Trophoblast cell (in vitro differentiated cells and primary cell): ENCODE results near the gene ANO2.

Experiments used
- DNase-seq, 2 donors: peaks; one replicate each; pipeline ENCODE4 v3.0.0-alpha.2; 2016
- H2AFZ ChIP-seq: 2 replicates; pipeline ENCODE4 v1.6.1; 2013; ENCODE audit warnings: low read length, moderate library complexity, mild to moderate bottlenecking; ENCODE audit not compliant: insufficient read depth, poor library complexity
- H2AK5ac ChIP-seq: 2 replicates; pipeline ENCODE4 v1.6.1; 2013; ENCODE audit warnings: mild to moderate bottlenecking, low read length
- H2BK120ac ChIP-seq: 2 replicates; pipeline ENCODE4 v1.6.1; 2013; ENCODE audit warnings: low read length, mild to moderate bottlenecking, moderate library complexity; ENCODE audit not compliant: insufficient read depth, poor library complexity
- H2BK12ac ChIP-seq: 2 replicates; pipeline ENCODE4 v1.6.1; 2013; ENCODE audit warnings: mild to moderate bottlenecking, low read length, moderate library complexity
- H2BK5ac ChIP-seq: 2 replicates; pipeline ENCODE4 v1.6.1; 2013; ENCODE audit warnings: low read length, low read depth, moderate library complexity, mild to moderate bottlenecking; ENCODE audit not compliant: poor library complexity
- H3K14ac ChIP-seq: 2 replicates; pipeline ENCODE4 v1.6.1; 2013; ENCODE audit warnings: mild to moderate bottlenecking, low read length
- H3K18ac ChIP-seq: 2 replicates; pipeline ENCODE4 v1.6.1; 2013; ENCODE audit warnings: mild to moderate bottlenecking, low read length
- H3K23ac ChIP-seq: 2 replicates; pipeline ENCODE4 v1.6.1; 2013; ENCODE audit warnings: low read length
- H3K27ac ChIP-seq: 2 replicates; pipeline ENCODE4 v1.5.1; 2013; ENCODE audit warnings: low read depth, mild to moderate bottlenecking, inconsistent platforms, low read length, moderate library complexity
- H3K27me3 ChIP-seq: 2 replicates; pipeline ENCODE4 v1.6.1; 2013; ENCODE audit warnings: inconsistent platforms, mild to moderate bottlenecking, low read length, moderate library complexity; ENCODE audit not compliant: insufficient read depth
- H3K36me3 ChIP-seq, 2 experiments: 1 replicate in 1 of 2; 2 replicates in 1 of 2; pipeline ENCODE4 v1.6.1; 2013; ENCODE audit warnings: low read length in 2 of 2, mild to moderate bottlenecking in 2 of 2, moderate library complexity in 1 of 2; ENCODE audit not compliant: insufficient read depth in 2 of 2, control insufficient read depth in 1 of 2
- H3K4ac ChIP-seq: 2 replicates; pipeline ENCODE4 v1.6.1; 2013; ENCODE audit warnings: low read depth, mild to moderate bottlenecking, low read length, moderate library complexity
- H3K4me1 ChIP-seq, 2 experiments: 1 replicate in 1 of 2; 2 replicates in 1 of 2; pipeline ENCODE4 v1.6.1; 2013; ENCODE audit warnings: low read length in 2 of 2, mild to moderate bottlenecking in 2 of 2, moderate library complexity in 1 of 2; ENCODE audit not compliant: insufficient read depth in 2 of 2, control insufficient read depth in 1 of 2
- H3K4me2 ChIP-seq: 2 replicates; pipeline ENCODE4 v1.6.1; 2013; ENCODE audit warnings: inconsistent platforms, mild to moderate bottlenecking, low read length, moderate library complexity
- H3K4me3 ChIP-seq: 2 replicates; pipeline ENCODE4 v1.5.1; 2013; ENCODE audit warnings: mild to moderate bottlenecking, low read depth, low read length, inconsistent platforms
- H3K79me1 ChIP-seq: one replicate; pipeline ENCODE4 v1.6.1; 2013; ENCODE audit warnings: low read length
- H3K79me2 ChIP-seq: 2 replicates; pipeline ENCODE4 v1.6.1; 2013; ENCODE audit warnings: low read length, mild to moderate bottlenecking; ENCODE audit not compliant: control insufficient read depth, insufficient read depth, poor library complexity
- H3K9ac ChIP-seq: 2 replicates; pipeline ENCODE4 v1.6.1; 2013; ENCODE audit warnings: mild to moderate bottlenecking, low read length
- H3K9me3 ChIP-seq: 2 replicates; pipeline ENCODE4 v1.6.1; 2013; ENCODE audit warnings: low read depth, mild to moderate bottlenecking, control low read depth, inconsistent platforms, low read length; ENCODE audit not compliant: insufficient read depth
- H4K12ac ChIP-seq: 2 replicates; pipeline ENCODE4 v1.6.1; 2013; ENCODE audit warnings: low read depth, mild to moderate bottlenecking, low read length, moderate library complexity
- H4K8ac ChIP-seq: 2 replicates; pipeline ENCODE4 v1.6.1; 2013; ENCODE audit warnings: low read depth, mild to moderate bottlenecking, low read length, moderate library complexity
- H4K91ac ChIP-seq: one replicate; pipeline ENCODE4 v1.6.1; 2013; ENCODE audit warnings: low read depth, mild to moderate bottlenecking, low read length, moderate library complexity
- WGBS: extraction: QIAGEN DNeasy Blood & Tissue Kit; methylation state at CpG from one replicate; pipeline ENCODE4 v1.1.7; 2013; ENCODE audit warnings: missing lambda C conversion rate; ENCODE audit not compliant: insufficient read length, insufficient coverage; ENCODE audit errors: extremely low coverage; 5-methylcytosine and 5-hydroxymethylcytosine counted together

Gene ANO2

GRCh38 chr12:5861416-5861815 lies 83.6 kb downstream of the ANO2 start:
- Histone ChIP-seq H3K79me2 (no peaks in the 10 kb centered on the region), H3K27ac (no peak overlapping the region), H2BK12ac (no peak overlapping the region), H2AFZ (no peak overlapping the region), H4K8ac (no peak overlapping the region), H2BK120ac (no peak overlapping the region), H3K4ac (no peak overlapping the region), H3K14ac (no peak overlapping the region), H2BK5ac (no peak overlapping the region), H4K91ac (no peak overlapping the region), H4K12ac (no peak overlapping the region), H3K79me1 (no peaks in the 10 kb centered on the region), H3K18ac (no peak overlapping the region), H3K9ac (no peak overlapping the region), H3K36me3 (no peaks in the 10 kb centered on the region), H3K9me3 (peaks cover 10% of the 10 kb centered on the region), H3K4me3 (no peak overlapping the region), H2AK5ac (no peak overlapping the region), H3K27me3 (no peaks in the 10 kb centered on the region), H3K23ac (no peak overlapping the region), H3K4me2 (no peak overlapping the region), H3K4me1 (no peaks in the 10 kb centered on the region)
- DNase-seq, result no peak
- no CpG with 5 or more reads among the region's 10 CpGs for whole genome bisulfite sequencing

GRCh38 chr12:5856692-5857091 lies 88.4 kb downstream of the ANO2 start:
- Histone ChIP-seq H3K14ac (no peak overlapping the region), H3K4me2 (no peak overlapping the region), H2AFZ (no peak overlapping the region), H2AK5ac (no peak overlapping the region), H3K9me3 (peaks cover 3% of the 10 kb centered on the region), H3K27ac (no peak overlapping the region), H3K27me3 (no peaks in the 10 kb centered on the region), H4K8ac (no peak overlapping the region), H3K79me1 (no peaks in the 10 kb centered on the region), H4K91ac (no peak overlapping the region), H3K79me2 (no peaks in the 10 kb centered on the region), H2BK5ac (no peak overlapping the region), H3K4me3 (no peak overlapping the region), H3K4ac (no peak overlapping the region), H3K18ac (no peak overlapping the region), H4K12ac (no peak overlapping the region), H2BK12ac (no peak overlapping the region), H2BK120ac (no peak overlapping the region), H3K4me1 (no peaks in the 10 kb centered on the region), H3K23ac (no peak overlapping the region), H3K9ac (no peak overlapping the region), H3K36me3 (no peaks in the 10 kb centered on the region)
- DNase-seq, result no peak
- no CpG with 5 or more reads among the region's 4 CpGs for WGBS

- no peak overlapping the region for H3K23ac ChIP-seq
- no peaks in the 10 kb centered on the region for H3K9me3 ChIP-seq
- no peak overlapping the region for H4K8ac ChIP-seq
- no peak overlapping the region for H3K18ac ChIP-seq
- no peaks in the 10 kb centered on the region for H3K79me1 ChIP-seq
- no peaks in the 10 kb centered on the region for H3K36me3 ChIP-seq
- H3K14ac ChIP-seq, result no peak overlapping the region
- no peak overlapping the region for H3K9ac ChIP-seq
- H2BK120ac ChIP-seq, result no peak overlapping the region
- no peak overlapping the region for H3K4ac ChIP-seq
- no peak overlapping the region for H2BK12ac ChIP-seq
- no peak overlapping the region for H4K91ac ChIP-seq
- no peak overlapping the region for H3K4me2 ChIP-seq
- DNase-seq, result no peak
- H2BK5ac ChIP-seq, result no peak overlapping the region
- no peak overlapping the region for H3K4me3 ChIP-seq
- H3K27ac ChIP-seq, result no peak overlapping the region
- H3K4me1 ChIP-seq, result no peaks in the 10 kb centered on the region
- WGBS, result no CpG with 5 or more reads among the region's 1 CpG
- no peaks in the 10 kb centered on the region for H3K79me2 ChIP-seq
- no peak overlapping the region for H4K12ac ChIP-seq
- no peaks in the 10 kb centered on the region for H3K27me3 ChIP-seq
- no peak overlapping the region for H2AK5ac ChIP-seq
- H2AFZ ChIP-seq, result no peak overlapping the region
Observed at GRCh38 chr12:5846950-5847349, 98.1 kb downstream of the ANO2 start.

GRCh38 chr12:5840944-5841343 lies 104.1 kb downstream of the ANO2 start:
- no peaks in the 10 kb centered on the region for H3K36me3 ChIP-seq
- WGBS, result no CpG with 5 or more reads among the region's 9 CpGs
- no peaks in the 10 kb centered on the region for H3K79me2 ChIP-seq
- no peak overlapping the region for H4K8ac ChIP-seq
- H2BK5ac ChIP-seq, result no peak overlapping the region
- no peak overlapping the region for H2AFZ ChIP-seq
- H3K4me3 ChIP-seq, result no peak overlapping the region
- peaks cover 0 to 1% of the 10 kb centered on the region in 2 experiments for H3K4me1 ChIP-seq
- no peak overlapping the region for H2AK5ac ChIP-seq
- no peaks in the 10 kb centered on the region for H3K79me1 ChIP-seq
- H3K14ac ChIP-seq, result no peak overlapping the region
- H3K23ac ChIP-seq, result no peak overlapping the region
- DNase-seq, result no peak
- no peak overlapping the region for H3K9ac ChIP-seq
- H3K27ac ChIP-seq, result no peak overlapping the region
- no peak overlapping the region for H4K12ac ChIP-seq
- H4K91ac ChIP-seq, result no peak overlapping the region
- no peak overlapping the region for H2BK12ac ChIP-seq
- H2BK120ac ChIP-seq, result no peak overlapping the region
- peaks cover 1% of the 10 kb centered on the region for H3K9me3 ChIP-seq
- no peak overlapping the region for H3K18ac ChIP-seq
- no peaks in the 10 kb centered on the region for H3K27me3 ChIP-seq
- H3K4me2 ChIP-seq, result no peak overlapping the region
- no peak overlapping the region for H3K4ac ChIP-seq
